DOHH2 (cell line): ENCODE results near the gene MB.

Experiments used
- H3F3A ChIP-seq: fragments of 200-600 bp; sonication (generic), shearing (Covaris generic); 2 replicates; pipeline ENCODE4 v1.6.0; 2016; ENCODE audit warnings: antibody characterized with exemption, mild to moderate bottlenecking; ENCODE audit not compliant: control insufficient read depth, insufficient read depth
- H3K27ac ChIP-seq: fragments of 200-600 bp; sonication (generic); 2 replicates; pipeline ENCODE4 v1.5.1; 2014; ENCODE audit warnings: low read depth, mild to moderate bottlenecking, low read length, moderate library complexity
- H3K27me3 ChIP-seq: fragments of 200-600 bp; sonication (generic); 2 replicates; pipeline ENCODE4 v1.6.1; 2014; ENCODE audit warnings: mild to moderate bottlenecking, low read length, mixed read lengths; ENCODE audit not compliant: control insufficient read depth
- H3K36me3 ChIP-seq: fragments of 200-600 bp; sonication (generic); 2 replicates; pipeline ENCODE4 v1.6.1; 2014; ENCODE audit warnings: mild to moderate bottlenecking, low read length, moderate library complexity, mixed read lengths; ENCODE audit not compliant: control insufficient read depth
- H3K4me1 ChIP-seq: fragments of 200-600 bp; sonication (generic); 2 replicates; pipeline ENCODE4 v1.6.1; 2014; ENCODE audit warnings: mild to moderate bottlenecking, low read length, mixed read lengths; ENCODE audit not compliant: control insufficient read depth
- H3K4me2 ChIP-seq: fragments of 200-600 bp; sonication (generic); 2 replicates; pipeline ENCODE4 v1.6.0; 2014; ENCODE audit warnings: mild to moderate bottlenecking, low read length, moderate library complexity
- H3K4me3 ChIP-seq: fragments of 200-600 bp; sonication (generic); 2 replicates; pipeline ENCODE4 v1.5.1; 2014; ENCODE audit warnings: mild to moderate bottlenecking, low read length, mixed read lengths
- H3K79me2 ChIP-seq: fragments of 200-600 bp; sonication (generic); 2 replicates; pipeline ENCODE4 v1.6.1; 2014; ENCODE audit warnings: mild to moderate bottlenecking, low read length, mixed read lengths; ENCODE audit not compliant: control insufficient read depth
- H3K9me2 ChIP-seq: fragments of 200-600 bp; sonication (generic); replicated peaks from 2 replicates; pipeline ENCODE4 v1.6.1; 2014; ENCODE audit warnings: mild to moderate bottlenecking, low read length, mixed read lengths; ENCODE audit not compliant: control insufficient read depth
- H3K9me3 ChIP-seq: fragments of 200-600 bp; sonication (generic); 2 replicates; pipeline ENCODE4 v1.6.1; 2014; ENCODE audit warnings: antibody characterized with exemption, low read length, mixed read lengths; ENCODE audit not compliant: control insufficient read depth, insufficient read depth
- H4K20me1 ChIP-seq: fragments of 200-600 bp; sonication (generic); 2 replicates; pipeline ENCODE4 v1.6.0; 2014; ENCODE audit warnings: low read depth, mild to moderate bottlenecking, antibody characterized with exemption, low read length, moderate library complexity; ENCODE audit not compliant: control insufficient read depth, insufficient read depth
- EZH2phosphoT487 ChIP-seq: fragments of 200-600 bp; sonication (generic); IDR thresholded peaks from 2 replicates; pipeline ENCODE4 v1.6.1; 2017; ENCODE audit warnings: borderline replicate concordance, mild to moderate bottlenecking, antibody characterized with exemption, low read length, moderate library complexity, mixed read lengths
- TF ChIP-seq, protein P1 (sequence below): fragments of 200-600 bp; sonication (generic); IDR thresholded peaks from one replicate; pipeline ENCODE4 v1.5.1; 2014; ENCODE audit warnings: antibody characterized with exemption, mild to moderate bottlenecking, low read depth, low read length; ENCODE audit not compliant: poor library complexity, severe bottlenecking

Gene MB

DNA sequence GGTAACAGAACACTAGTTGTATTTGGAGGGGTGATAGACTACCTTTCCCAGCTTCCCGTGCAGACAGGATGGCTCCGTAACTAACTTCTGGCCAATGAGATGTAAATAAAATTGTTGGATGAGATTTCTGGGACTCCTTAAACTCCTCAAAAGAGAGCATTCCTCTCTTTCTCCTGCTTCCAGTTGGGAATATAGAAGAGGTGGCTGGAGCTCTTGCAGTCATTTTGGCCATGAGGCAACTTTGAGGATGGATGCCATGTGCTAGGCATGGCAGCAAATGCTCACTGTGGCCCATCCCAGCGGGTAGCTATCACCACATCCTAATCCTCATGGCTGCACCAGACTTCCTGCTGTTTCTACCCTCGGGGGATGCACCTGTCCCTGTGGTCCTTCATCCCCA is 7.4 kb downstream of the MB start:
- Histone ChIP-seq H3K36me3 (no peaks in the 10 kb centered on the region), H3F3A (no peaks in the 10 kb centered on the region), H3K79me2 (no peaks in the 10 kb centered on the region), H3K27me3 (peaks cover 23% of the 10 kb centered on the region), H3K27ac (no peak overlapping the region), H3K4me2 (no peak overlapping the region), H3K9me2 (no peaks in the 10 kb centered on the region), H3K4me1 (peaks cover 11% of the 10 kb centered on the region), H4K20me1 (no peaks in the 10 kb centered on the region), H3K9me3 (no peaks in the 10 kb centered on the region), H3K4me3 (no peak overlapping the region)
- no peak for TF ChIP-seq EZH2phosphoT487
- TF ChIP-seq, protein P1, sequence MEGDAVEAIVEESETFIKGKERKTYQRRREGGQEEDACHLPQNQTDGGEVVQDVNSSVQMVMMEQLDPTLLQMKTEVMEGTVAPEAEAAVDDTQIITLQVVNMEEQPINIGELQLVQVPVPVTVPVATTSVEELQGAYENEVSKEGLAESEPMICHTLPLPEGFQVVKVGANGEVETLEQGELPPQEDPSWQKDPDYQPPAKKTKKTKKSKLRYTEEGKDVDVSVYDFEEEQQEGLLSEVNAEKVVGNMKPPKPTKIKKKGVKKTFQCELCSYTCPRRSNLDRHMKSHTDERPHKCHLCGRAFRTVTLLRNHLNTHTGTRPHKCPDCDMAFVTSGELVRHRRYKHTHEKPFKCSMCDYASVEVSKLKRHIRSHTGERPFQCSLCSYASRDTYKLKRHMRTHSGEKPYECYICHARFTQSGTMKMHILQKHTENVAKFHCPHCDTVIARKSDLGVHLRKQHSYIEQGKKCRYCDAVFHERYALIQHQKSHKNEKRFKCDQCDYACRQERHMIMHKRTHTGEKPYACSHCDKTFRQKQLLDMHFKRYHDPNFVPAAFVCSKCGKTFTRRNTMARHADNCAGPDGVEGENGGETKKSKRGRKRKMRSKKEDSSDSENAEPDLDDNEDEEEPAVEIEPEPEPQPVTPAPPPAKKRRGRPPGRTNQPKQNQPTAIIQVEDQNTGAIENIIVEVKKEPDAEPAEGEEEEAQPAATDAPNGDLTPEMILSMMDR = no peak

DNA sequence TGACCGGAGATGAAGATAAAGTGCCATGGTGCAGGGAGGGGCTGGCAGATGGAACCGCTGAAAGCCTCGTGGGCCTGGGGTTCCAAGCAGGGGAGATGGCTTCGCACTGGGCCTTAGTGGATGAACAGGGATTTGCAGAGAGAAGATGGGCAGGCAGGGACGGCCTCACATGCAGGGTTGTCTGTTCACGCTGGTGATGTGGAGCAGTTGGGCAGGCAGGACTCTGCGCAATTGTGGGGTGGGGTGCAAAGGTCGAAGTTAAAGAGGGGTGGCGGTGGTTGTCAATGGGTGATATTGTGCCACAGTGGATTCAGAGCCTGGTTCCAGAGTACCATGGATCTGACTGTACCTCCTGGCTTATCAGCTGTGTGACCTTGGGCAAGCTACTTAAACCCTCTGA is 7.9 kb downstream of the MB start:
- H3F3A ChIP-seq = no peaks in the 10 kb centered on the region
- H3K79me2 ChIP-seq = no peaks in the 10 kb centered on the region
- no peaks in the 10 kb centered on the region for H3K9me2 ChIP-seq
- no peaks in the 10 kb centered on the region for H4K20me1 ChIP-seq
- H3K4me3 ChIP-seq = no peak overlapping the region
- no peak overlapping the region for H3K27ac ChIP-seq
- peaks cover 11% of the 10 kb centered on the region for H3K4me1 ChIP-seq
- no peaks in the 10 kb centered on the region for H3K9me3 ChIP-seq
- H3K27me3 ChIP-seq = peaks cover 23% of the 10 kb centered on the region
- no peak overlapping the region for H3K4me2 ChIP-seq
- no peaks in the 10 kb centered on the region for H3K36me3 ChIP-seq
- TF ChIP-seq, protein P1 = no peak
- no peak for TF ChIP-seq EZH2phosphoT487

DNA sequence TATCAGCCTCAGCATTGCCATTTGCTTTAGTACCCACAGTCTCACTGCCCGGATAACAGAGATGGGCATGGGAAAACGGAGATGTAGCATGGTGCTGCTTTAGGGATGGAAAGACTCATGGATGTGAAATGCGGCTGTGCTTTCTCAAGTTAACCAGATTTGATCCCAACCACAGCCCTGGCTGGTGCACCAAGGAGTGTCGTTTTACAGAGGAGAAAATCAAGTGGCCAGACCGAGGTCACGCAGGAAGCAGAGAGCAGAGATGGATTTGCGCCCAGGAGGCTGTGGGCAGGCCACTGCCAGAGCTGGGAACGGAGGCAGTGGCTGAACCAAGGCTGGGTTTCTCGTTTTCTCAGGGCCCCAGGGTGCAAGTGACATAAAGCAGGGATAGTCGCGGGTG is 9.0 kb downstream of the MB start:
- Histone ChIP-seq H3K36me3 (no peaks in the 10 kb centered on the region), H4K20me1 (no peaks in the 10 kb centered on the region), H3K9me2 (no peaks in the 10 kb centered on the region), H3K27ac (no peak overlapping the region), H3K79me2 (no peaks in the 10 kb centered on the region), H3K4me1 (peaks cover 11% of the 10 kb centered on the region), H3K4me3 (no peak overlapping the region), H3K9me3 (no peaks in the 10 kb centered on the region), H3K4me2 (no peak overlapping the region), H3K27me3 (peaks cover 23% of the 10 kb centered on the region), H3F3A (no peaks in the 10 kb centered on the region)
- TF ChIP-seq, protein P1 = no peak
- TF ChIP-seq EZH2phosphoT487 = no peak

DNA sequence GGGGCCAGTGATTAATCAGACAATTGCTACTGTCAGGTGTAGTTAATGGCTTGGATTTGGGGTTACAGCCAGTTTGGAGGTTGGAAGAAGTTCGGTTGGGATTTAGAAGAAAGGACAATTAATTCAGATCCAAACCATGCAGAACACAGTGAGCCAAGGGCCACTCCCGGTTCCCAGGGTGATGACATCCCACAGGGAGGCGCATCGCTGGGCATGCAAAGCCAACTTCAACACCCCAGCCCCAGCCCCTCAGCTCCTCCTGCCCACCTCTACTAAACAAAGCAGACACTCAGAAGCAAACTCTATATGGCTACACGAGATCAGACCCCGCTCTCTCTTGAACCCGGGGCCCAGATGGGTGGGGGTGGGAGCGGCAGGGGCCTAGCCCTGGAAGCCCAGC is 10.2 kb downstream of the MB start:
- Histone ChIP-seq H3K79me2 (no peaks in the 10 kb centered on the region), H3K4me1 (peaks cover 8% of the 10 kb centered on the region), H3K27me3 (peaks cover 23% of the 10 kb centered on the region), H3K36me3 (no peaks in the 10 kb centered on the region), H3K9me3 (no peaks in the 10 kb centered on the region), H3K4me2 (no peak overlapping the region), H3K4me3 (no peak overlapping the region), H3K9me2 (no peaks in the 10 kb centered on the region), H3F3A (no peaks in the 10 kb centered on the region), H3K27ac (no peak overlapping the region), H4K20me1 (no peaks in the 10 kb centered on the region)
- TF ChIP-seq, protein P1 = no peak
- TF ChIP-seq EZH2phosphoT487 = no peak
